Transverse colon (tissue), 4 donors: ENCODE data around the gene DDX55. TPM values are rescaled to one million over a fixed set of nuclear protein-coding genes. Genes with fewer than 3 reads are reported as not detected.

Experiments used
- DNase-seq: peaks from one replicate; pipeline ENCODE4 v3.0.0-alpha.2; 2019
- H3K27ac ChIP-seq, 4 donors: fragments of 200-600 bp; sonication (generic); 2 replicates each; pipeline ENCODE4 v1.5.1; 2016 to 2018; ENCODE audit warnings: inconsistent platforms in 4 of 4
- H3K27me3 ChIP-seq: fragments of 200-600 bp; sonication (generic); 2 replicates; pipeline ENCODE4 v1.5.1; 2017; ENCODE audit warnings: inconsistent platforms
- H3K36me3 ChIP-seq, 4 donors: fragments of 200-600 bp; sonication (generic); 2 replicates each; pipeline ENCODE4 v1.5.1; 2017 to 2019; ENCODE audit warnings: inconsistent platforms in 4 of 4
- H3K4me1 ChIP-seq, 4 donors: fragments of 200-600 bp; sonication (generic); 2 replicates each; pipeline ENCODE4 v1.5.1; 2017 to 2020; ENCODE audit warnings: inconsistent platforms in 4 of 4
- H3K4me3 ChIP-seq, 4 donors: fragments of 200-600 bp; sonication (generic); 1 replicate in 1 of 4; 2 replicates in 3 of 4; pipeline versions ENCODE4 v1.5.1 to v1.6.1; 2017 to 2019; ENCODE audit warnings: inconsistent platforms in 4 of 4
- H3K9me3 ChIP-seq, 2 donors: fragments of 200-600 bp; sonication (generic); 2 replicates each; pipeline ENCODE4 v1.5.1; 2017 to 2019; ENCODE audit warnings: inconsistent platforms in 2 of 2
- CTCF ChIP-seq, 5 experiments: fragments of 200-600 bp in 3 of 5; fragments of 450-650 bp in 2 of 5; sonication (generic) in 3 of 5; IDR thresholded peaks; 1 replicate in 2 of 5; 2 replicates in 3 of 5; pipeline ENCODE4 v1.5.1; 2016 to 2017; ENCODE audit warnings: antibody characterized with exemption in 5 of 5, inconsistent platforms in 3 of 5, mild to moderate bottlenecking in 2 of 5, moderate library complexity in 1 of 5
- EP300 ChIP-seq: sonication (generic); formaldehyde crosslinking; IDR thresholded peaks from one replicate; pipeline ENCODE4 v1.6.1; 2017; ENCODE audit warnings: antibody characterized with exemption, low read depth
- POLR2A ChIP-seq: fragments of 450-650 bp; IDR thresholded peaks from one replicate; pipeline ENCODE4 v1.6.1; 2016; ENCODE audit warnings: antibody characterized with exemption, mild to moderate bottlenecking, moderate library complexity
- POLR2AphosphoS5 ChIP-seq, 3 donors: sonication (generic); formaldehyde crosslinking; IDR thresholded peaks; one replicate each; pipeline ENCODE4 v1.6.1; 2016; ENCODE audit warnings: antibody characterized with exemption in 3 of 3
- WGBS, 2 donors: methylation state at CpG; one replicate each; pipeline ENCODE4 v1.1.5; 2018; ENCODE audit warnings: low coverage in 1 of 2; 5-methylcytosine and 5-hydroxymethylcytosine counted together
- in situ Hi-C, 4 donors: fragments of 200-750 bp; cut with MboI; loops; one replicate each; pipeline versions ENCODE4 v1.15.0 to v1.15.1; 2017; ENCODE audit warnings: low sequenced_read_pairs in 3 of 4, low pct_ligation_motif_present in 1 of 4, low pct_unique_long_range_greater_than_20kb in 1 of 4
- intact Hi-C: fragments of 100-400 bp; cut with DNase I; formaldehyde crosslinking; loops from one replicate; pipeline ENCODE4 v1.15.1; 2023; ENCODE audit warnings: low total_unique reads
- small RNA-seq, 4 donors: library from RNA; depleted of rRNA; stranded (forward); fragments of <200 nt; gene quantifications; one replicate each; pipeline ENCODE3, GENCODE V24; 2016
- total RNA-seq, 4 donors: library from RNA; depleted of rRNA; stranded (reverse); fragments of >200 nt; gene quantifications; one replicate each; pipeline ENCODE4 v1.1.0, GENCODE V29; 2016

The DDX55 gene
- total RNA-seq, 4 donors from 2014 or later = 14.2 to 35.2 (median 25.1) TPM

- in situ Hi-C loops (no loop called here), intact Hi-C loops (no loop called here)
- Histone ChIP-seq H3K36me3 (peaks cover 0 to 23% (median 5%) of the 10 kb centered on the region in 4 donors), H3K9me3 (no peaks in the 10 kb centered on the region), H3K27me3 (no peaks in the 10 kb centered on the region), H3K4me1 (no peaks in the 10 kb centered on the region), H3K4me3 (no peak overlapping the region), H3K27ac (no peak overlapping the region)
- 81 to 100% methylated on average over 1 to 4 of the region's 4 CpGs for WGBS, 2 donors
- TF ChIP-seq CTCF (IDR thresholded peaks at IDR 0.05) (no peak), POLR2AphosphoS5 (IDR thresholded peaks at IDR 0.05) (no peak), POLR2A (no peak), EP300 (no peak)
- no peak for DNase-seq
Observed at GRCh38 chr12:123656392-123656791, 54.5 kb downstream of the DDX55 start.

GRCh38 chr12:123657211-123657610 is 55.3 kb downstream of the DDX55 start:
- Histone ChIP-seq H3K4me1 (no peaks in the 10 kb centered on the region), H3K9me3 (no peaks in the 10 kb centered on the region), H3K27me3 (no peaks in the 10 kb centered on the region), H3K27ac (no peak overlapping the region), H3K4me3 (no peak overlapping the region), H3K36me3 (peaks cover 0 to 15% (median 2%) of the 10 kb centered on the region in 4 donors)
- intact Hi-C loops = no loop called here
- WGBS, 2 donors = 87 to 94% methylated on average over 6 to 9 of the region's 9 CpGs
- TF ChIP-seq POLR2AphosphoS5 (IDR thresholded peaks at IDR 0.05) (no peak), CTCF (IDR thresholded peaks at IDR 0.05) (no peak), POLR2A (no peak), EP300 (no peak)
- DNase-seq = no peak
- in situ Hi-C loops = no loop called here

GRCh38 chr12:123659996-123660727 is 58.3 kb downstream of the DDX55 start:
- Histone ChIP-seq H3K9me3 (no peaks in the 10 kb centered on the region), H3K4me1 (no peaks in the 10 kb centered on the region), H3K27ac (peak overlapping the region in 2 of 4 donors; percentile 6 to 31), H3K36me3 (peaks cover 0 to 11% (median 2%) of the 10 kb centered on the region in 4 donors), H3K4me3 (no peak overlapping the region), H3K27me3 (no peaks in the 10 kb centered on the region)
- intact Hi-C loops = no loop called here
- 68 to 71% methylated on average over 2 to 5 of the region's 5 CpGs for WGBS, 2 donors
- no peak for TF ChIP-seq POLR2AphosphoS5 (IDR thresholded peaks at IDR 0.05)
- no peak for TF ChIP-seq POLR2A
- no peak for TF ChIP-seq EP300
- TF ChIP-seq CTCF (IDR thresholded peaks at IDR 0.05) = no peak
- in situ Hi-C loops = no loop called here
- no peak for DNase-seq

GRCh38 chr12:123667771-123668170 is 65.9 kb downstream of the DDX55 start:
- TF ChIP-seq POLR2AphosphoS5 (IDR thresholded peaks at IDR 0.05) (no peak), EP300 (no peak), POLR2A (no peak), CTCF (IDR thresholded peaks at IDR 0.05) (no peak)
- intact Hi-C loops = no loop called here
- whole genome bisulfite sequencing, 2 donors = 80 to 100% methylated on average over 1 to 8 of the region's 8 CpGs

More at GRCh38 chr12:123667771-123668170, 65.9 kb downstream of the DDX55 start:
- H3K9me3 ChIP-seq = no peaks in the 10 kb centered on the region
- no peak overlapping the region for H3K4me3 ChIP-seq
- H3K27ac ChIP-seq = no peak overlapping the region
- DNase-seq = no peak
- peaks cover 0 to 15% (median 11%) of the 10 kb centered on the region in 4 donors for H3K4me1 ChIP-seq
- no peaks in the 10 kb centered on the region for H3K27me3 ChIP-seq
- in situ Hi-C loops = no loop called here
- no peaks in the 10 kb centered on the region for H3K36me3 ChIP-seq

Small RNAs within 50 kb of the gene (small RNA-seq; reads per million reads assigned to genes)
- 0 to 0.24 (median 0) reads per million in 4 donors for gene SNORA9B

Other genes starting within 250 kb of the DDX55 start
- gene SBNO1, start 237.3 kb upstream of the DDX55 start, total RNA-seq = 10 to 100 TPM; 14.6 to 26.9 (median 23.8) TPM
- 10 to 100 TPM; 32.9 to 43.8 (median 34.4) TPM for gene KMT5A, start 218.0 kb upstream of the DDX55 start, total RNA-seq
- gene RILPL2, start 165.4 kb upstream of the DDX55 start, total RNA-seq = 1 to 10 TPM in 3 of 4 donors, under 1 TPM in 1; 0.60 to 2.7 (median 1.4) TPM
- gene SNRNP35, start 144.0 kb upstream of the DDX55 start, total RNA-seq = 10 to 100 TPM in 3 of 4 donors, 1 to 10 TPM in 1; 8.6 to 30.0 (median 25.7) TPM
- 1 to 10 TPM; 1.6 to 6.7 (median 5.0) TPM for gene RILPL1, start 68.4 kb upstream of the DDX55 start, total RNA-seq
- 100 to 1,000 TPM in 2 of 4 donors, 10 to 100 TPM in 2; 62.9 to 138 (median 96.6) TPM for gene TMED2, start 17.5 kb upstream of the DDX55 start, total RNA-seq
- gene EIF2B1, start 31.6 kb downstream of the DDX55 start, total RNA-seq = 100 to 1,000 TPM in 2 of 4 donors, 10 to 100 TPM in 2; 46.0 to 121 (median 92.3) TPM
- 10 to 100 TPM in 3 of 4 donors, 1 to 10 TPM in 1; 2.6 to 14.3 (median 11.6) TPM for gene GTF2H3, start 31.7 kb downstream of the DDX55 start, total RNA-seq
- 1 to 10 TPM in 3 of 4 donors, under 1 TPM in 1; 1.00 to 6.3 (median 5.1) TPM for gene TCTN2, start 69.0 kb downstream of the DDX55 start, total RNA-seq
- 10 to 100 TPM; 23.9 to 33.3 (median 29.0) TPM for gene ATP6V0A2, start 110.3 kb downstream of the DDX55 start, total RNA-seq
- gene DNAH10, start 160.2 kb downstream of the DDX55 start, total RNA-seq = under 1 TPM in 2 of 4 donors, not detected in 2; 0.14 to 0.20 TPM